ENCODE results near the gene NGRN. TPM values are rescaled to one million over a fixed set of nuclear protein-coding genes. Genes with fewer than 3 reads are reported as not detected.

The NGRN gene
- total and polyA plus RNA-seq, 2 donors (not counting 1 experiment from before 2014, with no cell fraction given) = 23.1 to 45.5 TPM

- H3K4me1 ChIP-seq (ENCODE audit: control insufficient read depth in 2 of 2, insufficient read depth in 2 of 2, low read length in 2 of 2) = peaks cover 3 to 5% of the 10 kb centered on the region in 2 donors
- intact Hi-C loops (cut with micrococcal nuclease) = no loop called here
- no peak overlapping the region for H3K4me3 ChIP-seq (ENCODE audit: control extremely low read depth in 1 of 5, extremely low read depth in 1 of 5, insufficient read depth in 1 of 5, low read depth in 2 of 5, low read length in 4 of 5)
- peak overlapping the region; percentile 40 for H2AFZ ChIP-seq (ENCODE audit: insufficient read depth, low read depth, low read length, poor library complexity, severe bottlenecking)
- peak overlapping the region; percentile 35 for H3K4me2 ChIP-seq (replicated peaks; ENCODE audit: low read depth, low read length, poor library complexity, severe bottlenecking)
- 73% methylated on average over 20 of the region's 21 CpGs for WGBS (ENCODE audit: insufficient coverage)
- H3K27ac Mint-ChIP-seq = no peak overlapping the region
- H3K27me3 ChIP-seq (replicated peaks in 1 of 4; ENCODE audit: control extremely low read depth in 1 of 4, control insufficient read depth in 3 of 4, insufficient read depth in 4 of 4, low read length in 3 of 4) = no peaks in the 10 kb centered on the region
- H4K20me1 ChIP-seq (ENCODE audit: control insufficient read depth, insufficient read depth, low read length, poor library complexity, severe bottlenecking) = no peaks in the 10 kb centered on the region
- H3K36me3 ChIP-seq (replicated peaks in 1 of 2; ENCODE audit: control extremely low read depth in 1 of 2, control insufficient read depth in 1 of 2, extremely low read depth in 1 of 2, insufficient read depth in 2 of 2, low read length in 1 of 2) = no peaks in the 10 kb centered on the region
- H3K27me3 Mint-ChIP-seq = no peaks in the 10 kb centered on the region
- H3K4me3 Mint-ChIP-seq = no peak overlapping the region
- POLR2A ChIA-PET = interaction anchor here (0.6 kb wide), 1 partner anchor 145 kb away, joined by 9 read pairs; no protein-coding TSS in a partner anchor
- CTCF ChIA-PET = interaction anchor here (0.6 to 4.0 kb wide), 24 partner anchors 8 to 485 kb away, joined by 3 to 22 read pairs (median 4); no protein-coding TSS in a partner anchor
- no peaks in the 10 kb centered on the region for H3K9me3 Mint-ChIP-seq (ENCODE audit: insufficient read depth)
- H3K79me2 ChIP-seq (ENCODE audit: control insufficient read depth, insufficient read depth, low read length) = no peaks in the 10 kb centered on the region
- peak; percentile 73 for DNase-seq
- peak; percentile 36 for ATAC-seq (ENCODE audit: low read depth)
- TF ChIP-seq CTCF (IDR thresholded peaks at IDR 0.05) (peak; percentile 80), EZH2 (IDR thresholded peaks at IDR 0.05; ENCODE audit: borderline replicate concordance, insufficient read depth, low read depth, low read length, poor library complexity, severe bottlenecking) (no peak)
- no peak overlapping the region for H3K27ac ChIP-seq (ENCODE audit: low read length in 2 of 2)
- peaks cover 5% of the 10 kb centered on the region for H3K4me1 Mint-ChIP-seq
- H3K9me3 ChIP-seq (ENCODE audit: control extremely low read depth in 1 of 3, control insufficient read depth in 2 of 3, insufficient read depth in 1 of 3, low read length in 2 of 3) = no peaks in the 10 kb centered on the region
- no peak overlapping the region for H3K9ac ChIP-seq (ENCODE audit: low read length)
Observed at GRCh38 chr15:90300988-90301706, 35.7 kb downstream of the NGRN start.

DNA sequence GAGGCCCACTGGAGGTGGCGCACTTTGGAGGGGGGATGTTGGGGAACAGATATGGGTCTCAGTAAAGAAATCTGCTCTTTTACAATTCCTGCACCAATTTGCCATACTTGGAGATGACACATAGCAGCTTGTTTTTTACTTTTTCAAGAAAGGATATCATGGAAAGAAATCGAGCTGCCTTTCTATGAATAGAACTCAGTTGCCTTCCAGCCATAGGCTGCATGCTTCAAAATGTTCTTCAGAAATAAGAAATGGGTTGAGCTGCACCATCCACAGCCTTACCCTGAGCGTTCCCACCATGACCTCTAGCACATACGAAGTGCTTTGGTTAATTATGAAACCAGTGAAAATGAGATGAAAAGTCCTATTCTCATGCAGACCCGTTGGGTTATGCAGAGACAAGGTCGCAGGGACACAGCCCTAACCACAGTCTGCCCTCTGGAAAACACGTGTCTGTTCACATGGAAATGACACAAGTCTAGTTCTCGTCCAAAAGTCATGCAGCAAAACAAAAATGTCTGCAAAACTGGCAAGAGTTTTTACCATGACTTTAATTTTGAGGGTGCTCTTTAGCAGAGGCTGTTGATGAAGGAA is 36.3 kb downstream of the NGRN start:
- intact Hi-C loops (cut with micrococcal nuclease) = no loop called here
- no peak overlapping the region for H2AFZ ChIP-seq (ENCODE audit: insufficient read depth, low read depth, low read length, poor library complexity, severe bottlenecking)
- TF ChIP-seq CTCF (IDR thresholded peaks at IDR 0.05) (no peak), EZH2 (IDR thresholded peaks at IDR 0.05; ENCODE audit: borderline replicate concordance, insufficient read depth, low read depth, low read length, poor library complexity, severe bottlenecking) (no peak)

More for the DNA sequence above, 36.3 kb downstream of the NGRN start:
- WGBS (ENCODE audit: insufficient coverage) = 89% methylated on average over 6 of the region's 8 CpGs
- CTCF ChIA-PET = interaction anchor here (0.8 to 4.0 kb wide), 23 partner anchors 9 to 484 kb away, joined by 3 to 22 read pairs (median 5); no protein-coding TSS in a partner anchor
- H3K4me2 ChIP-seq (replicated peaks; ENCODE audit: low read depth, low read length, poor library complexity, severe bottlenecking) = no peak overlapping the region
- no peaks in the 10 kb centered on the region for H3K79me2 ChIP-seq (ENCODE audit: control insufficient read depth, insufficient read depth, low read length)
- Mint-ChIP-seq H3K4me3 (no peak overlapping the region), H3K9me3 (ENCODE audit: insufficient read depth) (no peaks in the 10 kb centered on the region), H3K4me1 (peaks cover 11% of the 10 kb centered on the region), H3K27me3 (no peaks in the 10 kb centered on the region), H3K27ac (no peak overlapping the region)
- H3K9ac ChIP-seq (ENCODE audit: low read length) = no peak overlapping the region
- H4K20me1 ChIP-seq (ENCODE audit: control insufficient read depth, insufficient read depth, low read length, poor library complexity, severe bottlenecking) = no peaks in the 10 kb centered on the region
- POLR2A ChIA-PET = interaction anchor here (0.6 kb wide), 1 partner anchor 145 kb away, joined by 9 read pairs; no protein-coding TSS in a partner anchor
- ATAC-seq (ENCODE audit: low read depth) (no peak), DNase-seq (no peak)
- H3K27me3 ChIP-seq (replicated peaks in 1 of 4; ENCODE audit: control extremely low read depth in 1 of 4, control insufficient read depth in 3 of 4, insufficient read depth in 4 of 4, low read length in 3 of 4) = no peaks in the 10 kb centered on the region
- H3K36me3 ChIP-seq (replicated peaks in 1 of 2; ENCODE audit: control extremely low read depth in 1 of 2, control insufficient read depth in 1 of 2, extremely low read depth in 1 of 2, insufficient read depth in 2 of 2, low read length in 1 of 2) = no peaks in the 10 kb centered on the region
- H3K4me3 ChIP-seq (ENCODE audit: control extremely low read depth in 1 of 5, extremely low read depth in 1 of 5, insufficient read depth in 1 of 5, low read depth in 2 of 5, low read length in 4 of 5) = no peak overlapping the region
- no peak overlapping the region for H3K27ac ChIP-seq (ENCODE audit: low read length in 2 of 2)
- H3K4me1 ChIP-seq (ENCODE audit: control insufficient read depth in 2 of 2, insufficient read depth in 2 of 2, low read length in 2 of 2) = peaks cover 9 to 12% of the 10 kb centered on the region in 2 donors
- no peaks in the 10 kb centered on the region for H3K9me3 ChIP-seq (ENCODE audit: control extremely low read depth in 1 of 3, control insufficient read depth in 2 of 3, insufficient read depth in 1 of 3, low read length in 2 of 3)
